ENCODE results near the gene CMTM2.

Gene CMTM2

DNA sequence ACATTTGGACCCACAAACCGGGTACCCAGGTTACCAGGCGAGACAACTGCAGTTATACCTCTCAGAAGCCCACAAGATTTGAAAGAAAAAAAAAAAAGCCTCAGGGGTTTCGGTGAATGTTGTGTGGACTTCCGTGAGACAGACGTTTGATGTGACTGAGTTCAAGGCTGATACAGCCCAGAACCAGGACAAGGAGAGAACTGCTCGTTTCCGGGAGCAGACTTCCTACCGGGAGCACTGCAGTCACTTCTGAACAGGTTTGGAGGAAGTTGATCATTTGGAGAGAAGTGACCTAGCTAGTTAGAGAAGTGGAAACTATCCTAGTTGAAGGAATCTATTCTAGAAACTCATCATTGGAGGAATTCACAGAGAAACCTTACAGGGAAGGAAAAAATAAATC is 26.0 kb upstream of the CMTM2 start:
- TF ChIP-seq, protein P1, sequence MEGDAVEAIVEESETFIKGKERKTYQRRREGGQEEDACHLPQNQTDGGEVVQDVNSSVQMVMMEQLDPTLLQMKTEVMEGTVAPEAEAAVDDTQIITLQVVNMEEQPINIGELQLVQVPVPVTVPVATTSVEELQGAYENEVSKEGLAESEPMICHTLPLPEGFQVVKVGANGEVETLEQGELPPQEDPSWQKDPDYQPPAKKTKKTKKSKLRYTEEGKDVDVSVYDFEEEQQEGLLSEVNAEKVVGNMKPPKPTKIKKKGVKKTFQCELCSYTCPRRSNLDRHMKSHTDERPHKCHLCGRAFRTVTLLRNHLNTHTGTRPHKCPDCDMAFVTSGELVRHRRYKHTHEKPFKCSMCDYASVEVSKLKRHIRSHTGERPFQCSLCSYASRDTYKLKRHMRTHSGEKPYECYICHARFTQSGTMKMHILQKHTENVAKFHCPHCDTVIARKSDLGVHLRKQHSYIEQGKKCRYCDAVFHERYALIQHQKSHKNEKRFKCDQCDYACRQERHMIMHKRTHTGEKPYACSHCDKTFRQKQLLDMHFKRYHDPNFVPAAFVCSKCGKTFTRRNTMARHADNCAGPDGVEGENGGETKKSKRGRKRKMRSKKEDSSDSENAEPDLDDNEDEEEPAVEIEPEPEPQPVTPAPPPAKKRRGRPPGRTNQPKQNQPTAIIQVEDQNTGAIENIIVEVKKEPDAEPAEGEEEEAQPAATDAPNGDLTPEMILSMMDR (conservative IDR thresholded peaks at IDR 0.05; ENCODE audit: low read depth, low read length) = no peak
- peak overlapping the region; percentile 67 for H3K4me3 ChIP-seq (ENCODE audit: low read length)
- DNase-seq (ENCODE audit: low read depth) = no peak

DNA sequence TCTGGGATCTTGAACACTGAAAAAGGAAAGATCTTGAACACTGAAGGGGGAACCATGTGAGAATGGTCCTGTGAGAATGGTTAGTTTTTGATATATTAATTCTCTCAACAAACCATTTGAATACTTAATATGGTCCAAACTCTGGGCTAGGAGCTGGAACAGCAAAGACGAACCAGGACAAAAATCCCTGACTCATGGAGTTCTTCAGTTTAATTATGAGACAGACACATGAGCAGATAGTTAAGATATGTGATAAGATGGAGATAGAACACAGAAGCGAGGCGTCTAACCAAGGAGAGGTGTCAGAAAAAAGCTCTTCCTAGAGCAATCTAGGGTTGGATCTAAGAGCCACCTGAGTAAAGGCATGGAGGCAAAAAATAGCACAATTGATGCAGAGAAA is 25.2 kb upstream of the CMTM2 start:
- DNase-seq (ENCODE audit: low read depth) = no peak
- TF ChIP-seq, protein P1 (conservative IDR thresholded peaks at IDR 0.05; ENCODE audit: low read depth, low read length) = no peak
- peak overlapping the region; percentile 0 for H3K4me3 ChIP-seq (ENCODE audit: low read length)

DNA sequence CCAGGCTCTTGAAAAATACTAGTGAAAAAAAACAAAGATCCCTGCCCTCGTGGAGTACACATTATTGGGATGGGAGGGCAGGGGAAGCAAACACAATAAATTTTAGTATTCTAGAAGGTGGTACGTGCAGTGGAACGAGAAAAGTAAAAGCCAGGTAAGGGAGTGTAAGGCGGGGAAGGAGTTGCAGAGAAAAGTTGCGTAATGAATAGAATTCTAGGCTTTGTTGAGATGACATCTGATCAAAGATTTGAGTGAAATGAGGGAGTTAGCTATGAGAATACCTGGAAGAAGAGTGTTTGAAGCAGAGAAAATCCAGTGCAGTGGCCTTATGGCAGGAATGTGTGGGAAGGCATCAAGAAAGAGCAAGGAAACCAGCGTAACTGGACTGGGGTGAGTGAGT is 24.8 kb upstream of the CMTM2 start:
- H3K4me3 ChIP-seq (ENCODE audit: low read length) = no peak overlapping the region
- TF ChIP-seq, protein P1 (conservative IDR thresholded peaks at IDR 0.05; ENCODE audit: low read depth, low read length) = no peak
- no peak for DNase-seq (ENCODE audit: low read depth)

DNA sequence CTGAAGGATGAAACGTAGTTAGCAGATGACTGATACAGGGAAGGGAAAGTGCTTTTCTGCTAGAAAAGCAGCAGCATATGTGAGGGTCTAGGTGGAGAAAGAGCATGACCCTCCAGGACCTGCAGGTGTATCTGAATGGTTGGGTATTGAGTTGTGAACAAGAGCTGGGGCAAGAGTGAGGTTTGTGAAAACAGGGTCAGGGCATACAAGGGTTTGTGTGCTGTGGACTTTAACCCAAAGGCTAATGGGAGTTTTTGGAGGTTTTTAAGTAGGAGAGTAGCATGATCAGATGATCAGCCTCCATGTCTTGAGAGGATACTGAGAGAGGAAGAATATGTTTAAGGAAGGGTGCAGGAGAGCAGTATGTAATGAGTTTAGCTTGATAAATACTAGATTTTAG is 19.2 kb upstream of the CMTM2 start:
- no peak overlapping the region for H3K4me3 ChIP-seq (ENCODE audit: low read length)
- DNase-seq (ENCODE audit: low read depth) = no peak

DNA sequence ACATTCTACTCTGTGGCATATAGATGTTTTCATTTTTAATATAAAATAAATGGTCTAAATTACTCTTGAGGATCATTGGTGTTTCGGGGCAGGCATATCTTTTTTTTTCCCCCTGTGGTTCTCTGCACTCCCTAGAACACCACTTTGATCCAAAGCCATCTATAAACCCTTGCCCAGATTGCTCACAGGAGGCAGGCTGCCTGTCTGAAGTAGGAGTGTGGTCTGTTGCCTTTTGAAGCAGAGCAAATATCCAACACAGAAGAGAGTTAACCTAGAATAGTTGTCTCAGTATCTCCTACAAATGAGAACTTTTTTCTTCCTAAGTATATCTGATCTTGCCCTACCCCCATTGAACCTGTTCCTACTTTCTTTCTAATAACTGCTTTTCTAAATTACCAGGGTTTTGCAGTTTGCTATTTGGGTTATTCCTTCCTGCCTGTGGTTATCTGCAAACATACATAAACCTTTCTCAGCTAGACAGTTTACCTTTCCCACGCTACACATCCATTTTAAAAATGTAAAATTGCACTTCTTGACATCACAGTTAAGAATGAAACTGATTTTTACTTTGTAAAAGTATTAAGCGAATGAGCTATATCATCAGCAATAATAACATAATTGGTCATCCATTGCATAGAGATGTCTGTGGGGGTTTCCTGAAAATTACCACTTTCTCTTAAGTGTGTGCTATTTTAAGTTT is 17.7 kb upstream of the CMTM2 start:
- H3K4me3 ChIP-seq (ENCODE audit: low read length) = no peak overlapping the region
- DNase-seq (ENCODE audit: low read depth) = no peak
- TF ChIP-seq, protein P1 (conservative IDR thresholded peaks at IDR 0.05; ENCODE audit: low read depth, low read length) = no peak

More for the DNA sequence above, 19.2 kb upstream of the CMTM2 start:
- TF ChIP-seq, protein P1 (conservative IDR thresholded peaks at IDR 0.05; ENCODE audit: low read depth, low read length) = no peak

DNA sequence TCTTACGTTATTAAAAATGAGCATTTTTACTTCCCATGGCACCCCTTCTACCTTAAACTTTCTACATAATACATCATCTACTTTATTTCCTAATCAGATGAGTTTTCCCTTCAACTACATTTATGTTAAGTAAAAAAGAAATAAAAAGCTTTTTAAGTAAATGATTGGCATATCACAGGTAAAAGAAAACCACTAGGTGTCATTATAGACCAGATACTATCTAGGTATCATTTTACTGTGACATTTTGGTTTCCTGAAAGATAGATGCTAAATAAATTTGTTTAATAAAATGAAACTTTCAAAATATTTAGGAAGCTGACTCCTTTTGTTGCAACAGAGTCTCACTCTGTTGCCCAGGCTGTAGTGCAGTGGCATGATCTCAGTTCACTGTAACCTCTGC is 16.9 kb upstream of the CMTM2 start:
- no peak overlapping the region for H3K4me3 ChIP-seq (ENCODE audit: low read length)
- TF ChIP-seq, protein P1 (conservative IDR thresholded peaks at IDR 0.05; ENCODE audit: low read depth, low read length) = no peak
- DNase-seq (ENCODE audit: low read depth) = no peak

DNA sequence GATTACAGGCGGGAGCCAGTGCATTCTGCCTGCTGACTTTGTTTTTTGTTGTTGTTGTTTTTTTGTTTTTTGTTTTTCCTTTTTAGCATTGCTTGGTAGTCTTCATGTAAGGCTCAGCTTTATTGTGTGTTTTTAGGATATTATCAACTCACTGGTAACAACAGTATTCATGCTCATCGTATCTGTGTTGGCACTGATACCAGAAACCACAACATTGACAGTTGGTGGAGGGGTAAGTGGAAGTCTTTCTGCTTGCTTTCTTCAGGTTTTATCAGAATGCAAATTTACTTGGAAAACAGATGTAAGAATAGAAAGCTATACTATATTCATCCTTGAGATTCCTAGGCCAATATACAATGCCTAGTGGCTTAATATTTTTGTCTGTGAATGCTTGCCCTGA is 16.3 kb upstream of the CMTM2 start:
- no peak for DNase-seq (ENCODE audit: low read depth)
- TF ChIP-seq, protein P1 (conservative IDR thresholded peaks at IDR 0.05; ENCODE audit: low read depth, low read length) = no peak
- no peak overlapping the region for H3K4me3 ChIP-seq (ENCODE audit: low read length)
